ENCODE results near the gene FOLR3. TPM values are rescaled to one million over a fixed set of nuclear protein-coding genes. Genes with fewer than 3 reads are reported as not detected.
A peak's percentile ranks its signal among the peaks of the same experiment; 100 is the strongest.
"Not testable (repeated sequence)": the region's sequence is repeated elsewhere in the genome, so short reads cannot be mapped to it uniquely, and the experiment has no call there.

The FOLR3 gene
- total RNA-seq, 1 experiment from 2014 or later = 4.5 TPM

- H3K9me3 ChIP-seq, H3K4me3 ChIP-seq, H3K27me3 ChIP-seq: not testable (repeated sequence)
- H3K36me3 ChIP-seq = peaks cover 30% of the 10 kb centered on the region
- DNase-seq = peak; percentile 61
Measured at GRCh38 chr11:72142086-72142485, 6.6 kb downstream of the FOLR3 start.

GRCh38 chr11:72142543-72142942, 7.0 kb downstream of the FOLR3 start:
- not testable (repeated sequence) for H3K27me3 ChIP-seq, H3K9me3 ChIP-seq, H3K4me3 ChIP-seq
- peaks cover 34% of the 10 kb centered on the region for H3K36me3 ChIP-seq
- peak; percentile 33 for DNase-seq

- no peaks in the 10 kb centered on the region for H3K9me3 ChIP-seq
- H3K36me3 ChIP-seq = peaks cover 42% of the 10 kb centered on the region
- no peak overlapping the region for H3K4me3 ChIP-seq
- no peaks in the 10 kb centered on the region for H3K27me3 ChIP-seq
- DNase-seq = peak; percentile 90
Measured at GRCh38 chr11:72144807-72145565, 9.5 kb downstream of the FOLR3 start.

- no peak for DNase-seq
- H3K27me3 ChIP-seq = no peaks in the 10 kb centered on the region
Measured at GRCh38 chr11:72146625-72147024, 11.1 kb downstream of the FOLR3 start.

DNA sequence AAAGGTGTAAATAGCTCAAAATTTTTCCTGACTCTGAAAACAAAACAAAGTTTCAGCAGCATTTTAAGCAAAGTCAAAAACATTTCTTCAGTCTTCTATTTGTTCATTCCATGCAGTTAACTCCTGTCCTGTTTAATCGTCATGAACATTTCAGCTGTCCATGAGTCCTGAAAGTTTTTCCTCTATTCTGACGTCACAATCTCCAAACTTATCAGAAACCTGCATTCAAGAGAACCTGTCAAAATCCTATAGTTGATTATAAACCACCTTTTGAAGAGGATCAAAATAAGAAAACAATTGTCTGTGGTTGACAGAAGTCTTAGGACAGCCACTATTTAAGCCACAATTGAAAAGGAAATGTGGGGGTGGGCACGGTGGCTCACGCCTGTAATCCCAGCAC, 15.4 kb downstream of the FOLR3 start:
- Histone ChIP-seq H3K4me3 (no peak overlapping the region), H3K27me3 (no peaks in the 10 kb centered on the region)
- no peak for DNase-seq

More at GRCh38 chr11:72146625-72147024, 11.1 kb downstream of the FOLR3 start:
- Histone ChIP-seq H3K9me3 (no peaks in the 10 kb centered on the region), H3K4me3 (no peak overlapping the region), H3K36me3 (peaks cover 46% of the 10 kb centered on the region)

DNA sequence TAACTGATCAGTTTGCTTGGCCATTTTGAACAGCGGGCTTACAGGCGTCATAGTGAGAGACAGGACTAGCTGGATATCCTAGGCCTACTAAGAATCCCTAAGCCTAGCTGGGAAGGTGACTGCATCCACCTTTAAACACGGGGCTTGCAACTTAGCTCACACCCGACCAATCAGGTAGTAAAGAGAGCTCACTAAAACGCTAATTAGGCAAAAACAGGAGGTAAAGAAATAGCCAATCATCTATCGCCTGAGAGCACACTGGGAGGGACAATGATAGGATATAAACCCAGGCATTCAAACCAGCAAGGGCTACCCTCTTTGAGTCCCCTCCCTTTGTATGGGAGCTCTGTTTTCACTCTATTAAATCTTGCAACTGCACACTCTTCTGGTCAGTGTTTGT, 18.3 kb downstream of the FOLR3 start:
- H3K9me3 ChIP-seq, H3K4me3 ChIP-seq, H3K27me3 ChIP-seq, H3K36me3 ChIP-seq, DNase-seq: not testable (repeated sequence)

More for the DNA sequence above, 15.4 kb downstream of the FOLR3 start:
- no peaks in the 10 kb centered on the region for H3K9me3 ChIP-seq
- H3K36me3 ChIP-seq = peaks cover 33% of the 10 kb centered on the region

DNA sequence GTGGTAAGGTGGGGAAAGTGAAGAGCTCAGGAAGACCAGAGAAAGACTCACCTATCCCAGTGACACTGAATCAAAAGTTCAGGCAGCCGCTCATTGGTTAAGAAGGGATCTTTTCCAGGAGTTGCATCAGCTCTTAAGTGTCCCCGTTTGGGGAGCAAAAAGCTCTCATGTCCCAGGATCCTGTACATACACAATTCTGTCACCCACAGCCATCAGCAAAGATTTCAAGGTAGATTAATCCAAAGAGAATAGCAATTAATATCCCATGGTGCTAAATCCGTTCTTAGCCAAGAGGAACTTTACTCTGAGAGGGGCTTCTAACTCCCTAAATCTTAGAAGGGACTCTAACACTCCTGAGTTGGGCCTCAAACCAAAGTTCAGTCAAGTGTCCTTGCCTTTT, 19.3 kb downstream of the FOLR3 start:
- Histone ChIP-seq H3K27me3 (no peaks in the 10 kb centered on the region), H3K36me3 (peaks cover 4% of the 10 kb centered on the region), H3K9me3 (no peaks in the 10 kb centered on the region), H3K4me3 (no peak overlapping the region)
- no peak for DNase-seq

GRCh38 chr11:72155751-72156150, 20.2 kb downstream of the FOLR3 start:
- Histone ChIP-seq H3K9me3 (no peaks in the 10 kb centered on the region), H3K36me3 (peaks cover 4% of the 10 kb centered on the region), H3K4me3 (no peak overlapping the region), H3K27me3 (no peaks in the 10 kb centered on the region)
- no peak for DNase-seq

DNA sequence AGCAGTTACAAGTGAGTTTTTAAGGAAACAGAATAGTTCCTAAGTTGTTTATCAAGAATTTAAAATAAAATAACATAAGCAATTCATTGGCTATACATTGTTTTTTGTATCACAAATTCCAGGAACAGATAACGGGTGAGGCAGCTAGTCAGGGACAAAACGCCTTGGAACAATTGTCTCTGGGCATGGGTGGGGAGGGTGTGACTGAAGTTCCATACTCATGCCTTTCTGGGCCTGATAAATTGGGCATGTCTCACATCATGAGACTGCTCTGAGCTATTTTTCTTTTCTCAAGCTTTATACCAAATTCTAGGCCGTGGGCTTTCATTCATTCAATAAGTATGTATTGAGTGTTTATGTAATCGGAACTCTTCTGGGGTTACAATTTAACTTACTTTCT, 21.6 kb downstream of the FOLR3 start:
- H3K27me3 ChIP-seq = no peaks in the 10 kb centered on the region
- DNase-seq = no peak
- H3K36me3 ChIP-seq = no peaks in the 10 kb centered on the region
- no peak overlapping the region for H3K4me3 ChIP-seq
- no peaks in the 10 kb centered on the region for H3K9me3 ChIP-seq

DNA sequence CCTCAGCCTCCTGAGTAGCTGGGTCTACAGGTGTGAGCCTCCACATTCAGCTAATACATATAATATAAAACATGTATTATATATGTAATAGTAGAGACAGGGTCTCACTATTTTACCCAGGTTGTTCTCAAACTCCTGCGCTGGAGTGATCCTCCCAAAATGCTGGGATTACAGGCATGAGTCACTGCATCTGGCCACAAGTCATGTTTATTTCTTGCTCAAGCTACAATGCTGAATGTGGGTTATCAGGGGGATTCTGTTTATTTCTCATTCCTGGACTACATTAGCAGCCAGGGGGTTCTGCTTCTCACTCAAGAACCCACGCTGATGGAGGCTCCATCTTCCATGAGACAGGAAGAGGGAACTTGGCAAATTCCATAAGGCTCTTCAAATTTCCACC, 24.8 kb downstream of the FOLR3 start:
- DNase-seq = peak; percentile 29
- Histone ChIP-seq H3K27me3 (no peaks in the 10 kb centered on the region), H3K36me3 (no peaks in the 10 kb centered on the region), H3K9me3 (no peaks in the 10 kb centered on the region), H3K4me3 (no peak overlapping the region)

DNA sequence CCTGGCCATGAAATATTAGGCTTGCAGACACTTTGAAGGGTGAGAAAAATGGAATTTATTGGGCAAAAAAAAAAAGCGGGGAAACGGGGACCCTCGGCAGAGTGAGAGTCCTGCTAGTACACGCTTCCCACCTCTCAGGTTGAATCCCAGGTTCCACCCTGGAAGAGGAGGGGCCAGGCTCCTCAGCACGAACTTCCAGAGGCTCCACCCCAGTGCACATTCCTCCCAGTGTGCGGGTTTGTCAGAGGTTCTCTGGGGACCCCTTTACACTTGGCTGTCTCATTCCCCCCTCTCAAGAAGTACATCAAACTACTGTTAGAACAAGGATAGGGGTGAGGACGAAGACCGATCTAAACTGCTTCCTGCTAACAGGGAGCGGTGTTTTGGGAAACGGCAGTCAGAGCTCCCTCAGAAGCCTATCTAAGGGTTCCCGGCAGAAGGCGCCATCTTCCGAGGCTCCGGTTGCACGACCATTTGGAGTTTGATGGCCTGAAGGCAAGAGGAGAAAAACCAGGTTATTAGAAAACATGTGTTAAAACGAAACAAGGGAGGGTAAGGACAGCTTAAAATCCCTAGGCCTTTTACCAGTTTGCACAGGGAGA, 27.5 kb downstream of the FOLR3 start:
- Histone ChIP-seq H3K4me3 (no peak overlapping the region), H3K36me3 (no peaks in the 10 kb centered on the region), H3K9me3 (no peaks in the 10 kb centered on the region), H3K27me3 (no peaks in the 10 kb centered on the region)
- no peak for DNase-seq

DNA sequence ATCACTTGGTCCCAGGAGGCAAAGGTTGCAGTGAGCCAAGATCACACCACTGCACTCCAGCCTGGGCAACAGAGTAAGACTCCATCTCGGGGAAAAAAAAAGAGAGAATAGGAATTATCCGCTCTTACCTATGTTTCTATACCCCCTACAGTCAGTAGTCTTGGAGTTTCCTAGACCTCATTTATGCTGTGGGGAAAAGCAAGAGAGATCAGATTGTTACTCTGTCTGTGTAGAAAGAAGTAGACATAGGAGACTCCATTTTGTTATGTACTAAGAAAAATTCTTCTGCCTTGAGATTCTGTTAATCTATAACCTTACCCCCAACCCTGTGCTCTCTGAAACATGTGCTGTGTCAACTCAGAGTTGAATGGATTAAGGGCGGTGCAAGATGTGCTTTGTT, 28.7 kb downstream of the FOLR3 start:
- not testable (repeated sequence) for H3K36me3 ChIP-seq, H3K27me3 ChIP-seq, H3K4me3 ChIP-seq, DNase-seq, H3K9me3 ChIP-seq

DNA sequence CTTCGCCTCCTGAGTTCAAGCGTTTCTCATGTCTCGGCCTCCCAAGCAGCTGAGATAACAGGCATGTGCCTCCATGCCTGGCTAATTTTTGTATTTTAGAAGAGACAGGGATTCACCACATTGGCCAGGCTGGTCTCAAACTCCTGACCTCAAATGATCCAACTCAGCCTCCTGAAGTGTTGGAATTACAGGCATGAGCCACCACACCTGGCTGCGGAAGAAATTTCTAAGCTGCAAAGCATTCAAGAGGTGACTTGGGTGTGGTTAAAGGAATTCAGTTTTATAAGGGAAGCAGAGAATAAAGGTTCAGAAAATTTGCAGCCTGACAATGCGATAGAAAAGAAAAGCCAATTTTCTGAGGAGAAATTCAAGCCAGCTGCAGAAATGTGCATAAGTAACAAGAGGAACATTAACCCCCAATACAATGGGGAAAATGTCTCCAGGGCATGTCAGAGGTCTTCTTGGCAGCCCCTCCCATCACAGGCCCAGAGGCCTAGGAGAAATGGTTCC, 33.6 kb downstream of the FOLR3 start:
- not testable (repeated sequence) for H3K9me3 ChIP-seq, H3K4me3 ChIP-seq, H3K36me3 ChIP-seq, DNase-seq, H3K27me3 ChIP-seq

DNA sequence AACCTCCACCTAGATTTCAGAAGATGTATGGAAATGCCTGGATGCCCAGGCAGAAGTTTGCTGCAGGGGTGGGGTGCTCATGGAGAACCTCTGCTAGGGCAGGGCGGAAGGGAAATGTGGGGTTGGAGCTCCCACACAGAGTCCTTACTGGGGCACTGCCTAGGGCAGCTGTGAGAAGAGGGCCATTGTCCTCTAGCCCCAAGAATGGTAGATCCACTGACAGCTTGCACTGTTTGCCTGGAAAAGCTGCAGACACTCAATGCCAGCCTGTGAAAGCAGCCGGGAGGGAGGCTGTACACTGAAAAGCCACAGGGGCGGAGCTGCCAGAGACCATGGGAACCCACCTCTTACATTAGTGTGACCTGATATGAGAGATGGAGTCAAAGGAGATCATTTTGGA, 34.2 kb downstream of the FOLR3 start:
- not testable (repeated sequence) for H3K9me3 ChIP-seq, DNase-seq, H3K36me3 ChIP-seq, H3K4me3 ChIP-seq, H3K27me3 ChIP-seq

- not testable (repeated sequence) for H3K4me3 ChIP-seq, H3K36me3 ChIP-seq, H3K9me3 ChIP-seq, DNase-seq, H3K27me3 ChIP-seq
Measured at GRCh38 chr11:72172043-72172442, 36.5 kb downstream of the FOLR3 start.

GRCh38 chr11:72173291-72173690, 37.8 kb downstream of the FOLR3 start:
- no peak overlapping the region for H3K4me3 ChIP-seq
- H3K9me3 ChIP-seq = no peaks in the 10 kb centered on the region
- no peaks in the 10 kb centered on the region for H3K36me3 ChIP-seq
- no peak for DNase-seq
- H3K27me3 ChIP-seq = no peaks in the 10 kb centered on the region

DNA sequence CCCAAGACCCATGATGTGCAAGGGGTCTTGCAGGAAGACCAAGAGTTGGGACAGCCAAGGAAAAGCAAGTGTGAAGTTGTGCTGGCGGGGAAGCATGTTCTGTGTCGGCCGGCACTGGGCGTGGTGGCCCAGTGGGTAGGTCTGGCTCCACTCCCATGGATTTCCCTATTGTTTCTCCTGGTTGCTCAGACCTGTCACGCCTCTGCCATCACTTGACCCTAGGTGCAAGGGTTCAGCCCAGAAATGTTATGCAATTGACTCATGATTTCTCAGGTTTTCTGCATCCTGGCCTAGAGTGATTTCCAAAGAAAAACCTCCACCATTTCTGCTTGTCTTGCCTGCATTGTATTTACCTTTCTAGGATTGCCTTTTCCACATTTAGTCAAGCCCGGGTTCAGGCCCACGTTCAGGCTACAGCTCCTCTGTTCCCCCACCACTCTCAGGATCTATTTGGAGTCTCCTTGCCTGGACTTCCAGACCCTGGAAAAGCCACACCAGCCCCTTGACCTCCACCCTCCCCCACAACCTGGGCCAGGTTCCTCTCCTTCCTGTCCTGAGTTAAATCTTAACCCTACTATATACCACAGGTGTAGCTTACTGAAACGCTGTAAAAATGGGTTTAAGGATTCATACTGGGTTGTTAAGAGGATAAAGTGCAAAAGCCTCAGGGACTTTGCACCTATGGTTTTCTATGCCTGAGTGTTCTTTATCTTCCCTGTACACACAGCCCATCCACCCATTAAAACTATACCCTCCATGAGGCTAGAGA, 39.0 kb downstream of the FOLR3 start:
- Histone ChIP-seq H3K9me3 (no peaks in the 10 kb centered on the region), H3K4me3 (no peak overlapping the region), H3K27me3 (no peaks in the 10 kb centered on the region), H3K36me3 (no peaks in the 10 kb centered on the region)
- no peak for DNase-seq

All from MG63 (cell line).